HPDE6-E6E7 (cell line): ENCODE measurements around the gene HSD17B4.
"Not testable (repeated sequence)": the region's sequence is repeated elsewhere in the genome, so short reads cannot be mapped to it uniquely, and the experiment has no call there.

Experiments
- DNase-seq: peaks from one replicate; pipeline ENCODE4 v3.0.0; 2011; ENCODE audit warnings: missing footprints; ENCODE audit errors: extremely low spot score

The HSD17B4 gene, protein sequence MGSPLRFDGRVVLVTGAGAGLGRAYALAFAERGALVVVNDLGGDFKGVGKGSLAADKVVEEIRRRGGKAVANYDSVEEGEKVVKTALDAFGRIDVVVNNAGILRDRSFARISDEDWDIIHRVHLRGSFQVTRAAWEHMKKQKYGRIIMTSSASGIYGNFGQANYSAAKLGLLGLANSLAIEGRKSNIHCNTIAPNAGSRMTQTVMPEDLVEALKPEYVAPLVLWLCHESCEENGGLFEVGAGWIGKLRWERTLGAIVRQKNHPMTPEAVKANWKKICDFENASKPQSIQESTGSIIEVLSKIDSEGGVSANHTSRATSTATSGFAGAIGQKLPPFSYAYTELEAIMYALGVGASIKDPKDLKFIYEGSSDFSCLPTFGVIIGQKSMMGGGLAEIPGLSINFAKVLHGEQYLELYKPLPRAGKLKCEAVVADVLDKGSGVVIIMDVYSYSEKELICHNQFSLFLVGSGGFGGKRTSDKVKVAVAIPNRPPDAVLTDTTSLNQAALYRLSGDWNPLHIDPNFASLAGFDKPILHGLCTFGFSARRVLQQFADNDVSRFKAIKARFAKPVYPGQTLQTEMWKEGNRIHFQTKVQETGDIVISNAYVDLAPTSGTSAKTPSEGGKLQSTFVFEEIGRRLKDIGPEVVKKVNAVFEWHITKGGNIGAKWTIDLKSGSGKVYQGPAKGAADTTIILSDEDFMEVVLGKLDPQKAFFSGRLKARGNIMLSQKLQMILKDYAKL

GRCh38 chr5:119452373-119453039, at the start of gene HSD17B4:
HSD17B4 (plus strand) TSS chr5:119452497; CDS start chr5:119452576, 79 bp downstream.
- peak; percentile 89 for DNase-seq

DNA sequence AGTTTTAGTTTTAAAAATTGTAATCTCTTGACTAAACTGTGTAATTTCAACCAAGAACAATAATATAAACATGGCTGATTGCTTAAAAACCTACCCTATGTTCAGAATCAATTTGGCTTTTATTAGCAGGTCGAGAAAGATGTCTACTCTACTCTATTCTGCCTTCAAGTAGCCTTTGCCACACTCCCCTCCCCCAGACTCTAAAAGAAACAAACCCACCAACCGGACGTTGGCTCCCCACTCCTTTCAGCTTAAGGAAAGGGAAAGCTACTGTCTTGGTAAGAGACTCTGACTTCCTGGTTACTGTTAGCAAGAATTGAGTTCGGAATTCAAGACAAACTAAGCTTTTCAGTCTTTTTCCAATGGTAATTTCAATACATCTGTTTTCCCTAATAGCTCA, 49.7 kb upstream of the HSD17B4 start:
- DNase-seq, result no peak

GRCh38 chr5:119404033-119404432, 48.3 kb upstream of the HSD17B4 start:
- no peak for DNase-seq

- no peak for DNase-seq
These were observed 46.9 kb upstream of the HSD17B4 start for GRCh38 chr5:119405419-119405818.

DNA sequence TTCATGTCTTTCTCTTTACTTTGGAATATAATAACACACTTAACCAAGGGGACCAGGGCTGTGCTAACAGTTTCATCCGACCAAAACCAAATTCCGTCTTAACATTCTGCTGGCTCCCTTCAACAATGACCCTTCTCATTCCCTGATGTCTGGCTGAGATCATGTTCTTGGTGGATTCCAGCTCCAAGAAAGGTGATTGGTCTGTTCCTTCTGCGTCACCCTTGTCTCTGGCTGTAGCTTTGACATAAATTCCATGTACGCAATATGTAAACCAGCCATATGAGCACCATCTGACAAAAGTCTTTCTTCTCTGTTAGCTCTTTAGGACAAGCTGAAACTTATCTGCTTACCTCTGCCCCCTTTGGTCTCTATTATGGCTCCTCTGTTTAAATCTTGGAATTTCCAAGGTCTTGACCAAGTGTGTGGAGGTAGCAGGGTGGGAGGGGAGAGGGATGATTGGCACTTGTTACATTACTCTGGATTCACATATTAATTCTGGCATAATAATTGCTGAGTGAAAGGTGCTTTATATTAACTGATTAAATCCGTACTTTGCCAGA, 45.7 kb upstream of the HSD17B4 start:
- no peak for DNase-seq

- DNase-seq, result no peak
These were observed 43.0 kb upstream of the HSD17B4 start for GRCh38 chr5:119409235-119409815.

DNA sequence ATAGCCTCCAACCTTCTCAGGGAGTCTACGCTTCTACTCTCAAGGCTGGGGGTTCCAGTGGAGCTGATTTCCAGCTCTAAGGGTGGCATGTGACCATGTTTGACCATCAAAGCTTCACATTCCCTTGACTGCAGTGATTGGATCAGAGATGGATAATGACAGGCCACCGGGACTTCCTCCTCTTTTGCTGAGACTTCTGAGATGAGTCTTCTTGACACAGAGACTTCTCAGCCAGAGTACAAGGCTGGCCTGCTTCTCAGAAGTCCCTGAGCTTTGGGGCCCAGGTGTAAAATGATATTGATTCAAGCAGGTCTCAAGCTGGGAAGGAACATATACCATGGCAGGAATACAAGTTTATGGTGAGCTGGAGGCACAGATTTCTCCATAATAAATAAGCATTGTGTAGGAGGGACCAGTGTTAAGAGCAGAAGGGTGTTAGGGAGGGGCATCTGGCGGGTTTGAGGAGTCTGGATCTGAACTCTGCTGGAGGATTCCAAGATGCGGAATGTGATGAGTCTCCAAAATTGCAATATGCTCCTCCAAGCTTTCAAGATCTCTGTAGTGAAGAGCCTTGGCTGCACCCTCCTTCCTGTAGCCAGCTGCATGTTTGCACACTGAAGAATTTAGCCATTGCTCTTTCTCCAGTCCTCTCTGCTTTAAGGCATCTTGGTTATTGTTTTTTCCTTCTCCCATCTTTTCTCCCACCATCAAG, 41.7 kb upstream of the HSD17B4 start:
- DNase-seq, result no peak

DNA sequence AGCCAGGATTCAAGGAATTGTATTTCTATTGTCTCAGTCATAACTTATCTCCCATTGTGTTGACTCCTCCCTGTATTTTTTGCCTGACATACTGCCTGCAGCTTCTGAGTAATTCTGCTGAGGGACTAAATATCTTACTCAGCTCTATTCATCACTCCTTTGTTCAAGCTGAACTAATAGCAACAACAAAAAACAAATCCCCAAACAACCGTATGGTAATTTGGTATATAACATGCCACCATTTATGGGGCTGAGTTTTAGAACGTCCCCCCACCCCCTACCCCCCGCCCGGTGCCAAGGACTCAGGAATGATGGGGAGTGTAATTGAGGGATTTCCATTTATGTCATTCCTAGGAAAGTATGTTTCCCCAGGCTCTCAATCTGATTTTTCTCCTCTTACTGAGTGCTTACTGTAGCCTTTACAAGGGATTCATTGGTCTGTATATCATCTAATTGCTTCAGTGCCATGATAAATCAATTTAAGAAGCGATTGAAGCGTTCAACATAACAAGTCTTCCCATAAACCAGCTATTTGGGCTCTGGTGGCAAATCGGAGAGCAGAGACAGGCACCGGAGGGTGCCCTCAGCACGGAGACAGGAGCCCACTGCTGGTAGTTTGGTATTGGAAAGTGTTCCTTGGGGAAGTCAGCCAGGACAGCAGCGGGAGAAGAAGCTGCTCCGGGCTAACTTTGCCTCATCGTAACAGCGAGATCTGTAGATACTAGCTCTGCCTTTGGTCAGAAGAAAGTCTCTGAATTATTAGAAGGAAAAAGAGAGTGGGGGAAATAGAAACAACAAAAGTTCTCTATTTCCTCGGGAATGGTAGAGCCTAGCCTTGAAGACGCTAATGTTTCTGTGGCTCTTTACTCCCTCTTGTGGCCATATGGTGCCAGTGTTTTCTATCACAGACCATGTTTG, 40.7 kb upstream of the HSD17B4 start:
- DNase-seq, result peak; percentile 82

DNA sequence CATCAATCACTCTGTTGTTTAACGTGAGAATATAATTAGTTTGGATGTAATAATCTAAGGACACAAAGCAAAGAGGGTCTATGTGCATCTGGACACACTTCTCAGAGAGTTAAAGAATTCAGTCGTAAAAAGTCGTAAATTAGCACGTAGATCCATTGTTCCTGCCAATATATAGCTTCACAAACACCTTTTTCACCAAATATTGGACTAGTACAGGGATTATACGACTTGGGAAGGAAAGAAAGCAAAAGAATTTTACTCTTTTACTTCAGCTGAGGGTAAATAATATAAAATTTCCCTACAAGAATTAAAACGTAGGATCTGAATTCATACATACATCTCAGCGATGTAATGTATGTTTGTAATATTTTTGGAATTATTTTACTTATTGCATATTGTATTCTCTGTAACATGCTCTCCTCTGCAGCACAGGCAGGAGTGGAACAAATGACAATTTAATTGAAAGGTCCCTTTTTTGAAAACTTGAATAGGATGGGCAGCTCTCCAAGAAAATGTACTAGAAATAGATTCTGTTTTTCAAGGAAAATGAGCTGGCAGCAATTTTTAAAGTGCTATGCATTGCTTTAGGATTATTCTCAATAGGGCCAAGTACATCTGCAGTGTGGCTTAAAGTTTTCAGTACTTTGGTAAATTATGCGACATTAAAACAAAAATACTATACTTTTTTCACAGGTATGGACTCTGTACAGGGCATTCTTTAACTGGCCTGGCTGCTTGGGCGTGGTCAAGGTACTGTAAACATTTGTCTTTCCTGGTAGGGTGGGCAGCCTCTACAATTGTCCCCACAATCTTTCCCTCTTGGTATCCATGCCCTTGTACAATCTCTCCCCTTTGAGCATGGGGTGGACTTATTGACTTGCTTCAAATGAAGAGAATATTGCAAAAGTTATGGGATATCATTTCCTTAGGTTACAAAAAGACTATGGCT, 39.7 kb upstream of the HSD17B4 start:
- no peak for DNase-seq

DNA sequence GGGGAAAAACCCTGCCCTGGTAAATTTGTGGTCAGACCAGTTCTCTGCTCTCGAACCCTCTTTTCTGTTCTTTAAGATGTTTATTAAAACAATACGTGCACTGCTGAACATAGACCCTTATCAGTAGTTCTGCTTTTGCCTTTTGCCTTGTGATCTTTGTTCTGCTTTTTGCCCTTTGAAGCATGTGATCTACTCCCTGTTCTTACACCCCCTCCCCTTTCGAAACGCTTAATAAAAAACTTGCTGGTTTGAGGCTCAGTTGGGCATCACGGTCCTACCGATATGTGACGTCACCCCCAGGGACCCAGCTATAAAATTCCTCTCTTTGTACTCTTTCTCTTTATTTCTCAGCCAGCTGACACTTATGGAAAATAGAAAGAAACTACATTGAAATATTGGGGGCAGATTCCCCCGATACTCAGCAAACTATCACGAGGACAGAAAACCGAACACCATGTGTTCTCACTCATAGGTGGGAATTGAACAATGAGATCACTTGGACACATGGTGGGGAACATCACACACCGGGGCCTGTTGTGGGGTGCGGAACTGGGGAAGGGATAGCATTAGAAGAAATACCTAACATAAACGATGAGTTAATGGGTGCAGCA, 38.1 kb upstream of the HSD17B4 start:
- DNase-seq, result not testable (repeated sequence)

- DNase-seq, result no peak
These were observed 34.2 kb upstream of the HSD17B4 start for GRCh38 chr5:119417891-119418605.

- no peak for DNase-seq
These were observed 33.6 kb upstream of the HSD17B4 start for GRCh38 chr5:119418606-119419100.

- DNase-seq, result no peak
These were observed 32.1 kb upstream of the HSD17B4 start for GRCh38 chr5:119420169-119420568.

- no peak for DNase-seq
These were observed 26.2 kb upstream of the HSD17B4 start for GRCh38 chr5:119426057-119426456.

- DNase-seq, result no peak
These were observed 25.2 kb upstream of the HSD17B4 start for GRCh38 chr5:119427060-119427459.

DNA sequence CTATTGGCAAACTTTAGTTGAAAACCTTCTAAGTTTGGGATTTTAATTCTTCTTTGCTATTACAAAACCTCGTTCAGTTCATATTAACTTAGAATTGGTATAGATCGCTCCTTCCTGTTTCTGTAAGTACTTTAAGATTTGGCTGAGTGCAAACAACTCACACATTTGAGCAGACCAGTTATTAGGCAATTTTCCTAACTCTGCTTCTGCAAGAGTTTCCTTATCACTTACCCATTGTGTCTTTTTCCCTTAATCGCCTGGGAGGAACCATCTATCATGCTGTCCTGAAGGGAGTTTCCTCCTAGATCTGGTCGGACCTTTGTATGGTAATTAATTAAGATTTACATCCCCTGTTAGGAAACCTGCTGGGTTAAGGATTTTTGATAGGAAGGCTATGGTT, 24.7 kb upstream of the HSD17B4 start:
- DNase-seq, result not testable (repeated sequence)

GRCh38 chr5:119428166-119428565, 24.1 kb upstream of the HSD17B4 start:
- not testable (repeated sequence) for DNase-seq

GRCh38 chr5:119428574-119428973, 23.7 kb upstream of the HSD17B4 start:
- not testable (repeated sequence) for DNase-seq
